ENCODE data around the gene IL13RA1. TPM values are rescaled to one million over a fixed set of nuclear protein-coding genes. Genes with fewer than 3 reads are reported as not detected.

IL13RA1 gene
- total and polyA plus RNA-seq, 10 of the 15 experiments (the other 5 are each of a cell fraction or from before 2014, with no cell fraction given), result 2.3 to 14.2 (median 8.4) TPM

DNA sequence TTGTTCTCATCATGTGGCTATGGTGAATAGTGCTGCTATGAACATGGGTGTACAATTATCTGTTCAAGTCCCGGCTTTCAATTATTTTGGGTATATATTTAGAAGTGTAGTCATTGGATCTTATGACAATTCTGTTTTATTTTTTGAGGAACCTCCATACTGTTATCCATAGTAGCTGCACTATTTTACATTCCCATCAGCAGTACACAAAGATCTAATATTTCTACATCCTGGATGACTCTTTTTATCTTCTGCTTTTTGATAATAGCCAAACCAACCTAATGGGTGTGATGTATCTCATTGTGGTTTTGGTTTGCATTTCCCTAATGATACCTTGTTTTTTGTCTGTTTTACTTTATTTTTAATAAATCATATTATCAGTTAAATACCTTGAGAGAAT is 12.9 kb upstream of the IL13RA1 start:
- in situ Hi-C loops (cut with MboI), result no loop called here
- WGBS (ENCODE audit: insufficient coverage, insufficient replicate concordance, low lambda C conversion rate, missing lambda C conversion rate), result 60% methylated on average over 1 of the region's 1 CpG
- TF ChIP-seq PML (IDR thresholded peaks at IDR 0.05; ENCODE audit: low read length) (no peak), FOS (IDR thresholded peaks at IDR 0.05; ENCODE audit: borderline replicate concordance, extremely low read depth, insufficient read length) (no peak), CBX3 (IDR thresholded peaks at IDR 0.05; ENCODE audit: borderline replicate concordance, low read depth) (no peak), HDAC2 (IDR thresholded peaks at IDR 0.05) (no peak), KAT2A (conservative IDR thresholded peaks at IDR 0.05; ENCODE audit: control insufficient read depth, low read depth, low read length) (no peak), EP300 (IDR thresholded peaks at IDR 0.05; ENCODE audit: borderline replicate concordance in 1 of 2, control insufficient read depth in 1 of 2, low read depth in 2 of 2, low read length in 2 of 2) (no peak), RAD51 (IDR thresholded peaks at IDR 0.05) (no peak), IKZF1 (conservative IDR thresholded peaks at IDR 0.05) (no peak), ZNF217 (IDR thresholded peaks at IDR 0.05) (no peak), GABPA (IDR thresholded peaks at IDR 0.05; ENCODE audit: low read depth) (no peak)
- TF ChIP-seq, protein P1, sequence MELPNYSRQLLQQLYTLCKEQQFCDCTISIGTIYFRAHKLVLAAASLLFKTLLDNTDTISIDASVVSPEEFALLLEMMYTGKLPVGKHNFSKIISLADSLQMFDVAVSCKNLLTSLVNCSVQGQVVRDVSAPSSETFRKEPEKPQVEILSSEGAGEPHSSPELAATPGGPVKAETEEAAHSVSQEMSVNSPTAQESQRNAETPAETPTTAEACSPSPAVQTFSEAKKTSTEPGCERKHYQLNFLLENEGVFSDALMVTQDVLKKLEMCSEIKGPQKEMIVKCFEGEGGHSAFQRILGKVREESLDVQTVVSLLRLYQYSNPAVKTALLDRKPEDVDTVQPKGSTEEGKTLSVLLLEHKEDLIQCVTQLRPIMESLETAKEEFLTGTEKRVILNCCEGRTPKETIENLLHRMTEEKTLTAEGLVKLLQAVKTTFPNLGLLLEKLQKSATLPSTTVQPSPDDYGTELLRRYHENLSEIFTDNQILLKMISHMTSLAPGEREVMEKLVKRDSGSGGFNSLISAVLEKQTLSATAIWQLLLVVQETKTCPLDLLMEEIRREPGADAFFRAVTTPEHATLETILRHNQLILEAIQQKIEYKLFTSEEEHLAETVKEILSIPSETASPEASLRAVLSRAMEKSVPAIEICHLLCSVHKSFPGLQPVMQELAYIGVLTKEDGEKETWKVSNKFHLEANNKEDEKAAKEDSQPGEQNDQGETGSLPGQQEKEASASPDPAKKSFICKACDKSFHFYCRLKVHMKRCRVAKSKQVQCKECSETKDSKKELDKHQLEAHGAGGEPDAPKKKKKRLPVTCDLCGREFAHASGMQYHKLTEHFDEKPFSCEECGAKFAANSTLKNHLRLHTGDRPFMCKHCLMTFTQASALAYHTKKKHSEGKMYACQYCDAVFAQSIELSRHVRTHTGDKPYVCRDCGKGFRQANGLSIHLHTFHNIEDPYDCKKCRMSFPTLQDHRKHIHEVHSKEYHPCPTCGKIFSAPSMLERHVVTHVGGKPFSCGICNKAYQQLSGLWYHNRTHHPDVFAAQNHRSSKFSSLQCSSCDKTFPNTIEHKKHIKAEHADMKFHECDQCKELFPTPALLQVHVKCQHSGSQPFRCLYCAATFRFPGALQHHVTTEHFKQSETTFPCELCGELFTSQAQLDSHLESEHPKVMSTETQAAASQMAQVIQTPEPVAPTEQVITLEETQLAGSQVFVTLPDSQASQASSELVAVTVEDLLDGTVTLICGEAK (IDR thresholded peaks at IDR 0.05; ENCODE audit: borderline replicate concordance), result no peak
- TF ChIP-seq, protein P2, sequence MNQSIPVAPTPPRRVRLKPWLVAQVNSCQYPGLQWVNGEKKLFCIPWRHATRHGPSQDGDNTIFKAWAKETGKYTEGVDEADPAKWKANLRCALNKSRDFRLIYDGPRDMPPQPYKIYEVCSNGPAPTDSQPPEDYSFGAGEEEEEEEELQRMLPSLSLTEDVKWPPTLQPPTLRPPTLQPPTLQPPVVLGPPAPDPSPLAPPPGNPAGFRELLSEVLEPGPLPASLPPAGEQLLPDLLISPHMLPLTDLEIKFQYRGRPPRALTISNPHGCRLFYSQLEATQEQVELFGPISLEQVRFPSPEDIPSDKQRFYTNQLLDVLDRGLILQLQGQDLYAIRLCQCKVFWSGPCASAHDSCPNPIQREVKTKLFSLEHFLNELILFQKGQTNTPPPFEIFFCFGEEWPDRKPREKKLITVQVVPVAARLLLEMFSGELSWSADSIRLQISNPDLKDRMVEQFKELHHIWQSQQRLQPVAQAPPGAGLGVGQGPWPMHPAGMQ (IDR thresholded peaks at IDR 0.05; ENCODE audit: borderline replicate concordance), result no peak
- TF ChIP-seq, protein P3, sequence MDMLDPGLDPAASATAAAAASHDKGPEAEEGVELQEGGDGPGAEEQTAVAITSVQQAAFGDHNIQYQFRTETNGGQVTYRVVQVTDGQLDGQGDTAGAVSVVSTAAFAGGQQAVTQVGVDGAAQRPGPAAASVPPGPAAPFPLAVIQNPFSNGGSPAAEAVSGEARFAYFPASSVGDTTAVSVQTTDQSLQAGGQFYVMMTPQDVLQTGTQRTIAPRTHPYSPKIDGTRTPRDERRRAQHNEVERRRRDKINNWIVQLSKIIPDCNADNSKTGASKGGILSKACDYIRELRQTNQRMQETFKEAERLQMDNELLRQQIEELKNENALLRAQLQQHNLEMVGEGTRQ (IDR thresholded peaks at IDR 0.05; ENCODE audit: borderline replicate concordance, low read depth, low read length), result no peak
- TF ChIP-seq, protein P4, sequence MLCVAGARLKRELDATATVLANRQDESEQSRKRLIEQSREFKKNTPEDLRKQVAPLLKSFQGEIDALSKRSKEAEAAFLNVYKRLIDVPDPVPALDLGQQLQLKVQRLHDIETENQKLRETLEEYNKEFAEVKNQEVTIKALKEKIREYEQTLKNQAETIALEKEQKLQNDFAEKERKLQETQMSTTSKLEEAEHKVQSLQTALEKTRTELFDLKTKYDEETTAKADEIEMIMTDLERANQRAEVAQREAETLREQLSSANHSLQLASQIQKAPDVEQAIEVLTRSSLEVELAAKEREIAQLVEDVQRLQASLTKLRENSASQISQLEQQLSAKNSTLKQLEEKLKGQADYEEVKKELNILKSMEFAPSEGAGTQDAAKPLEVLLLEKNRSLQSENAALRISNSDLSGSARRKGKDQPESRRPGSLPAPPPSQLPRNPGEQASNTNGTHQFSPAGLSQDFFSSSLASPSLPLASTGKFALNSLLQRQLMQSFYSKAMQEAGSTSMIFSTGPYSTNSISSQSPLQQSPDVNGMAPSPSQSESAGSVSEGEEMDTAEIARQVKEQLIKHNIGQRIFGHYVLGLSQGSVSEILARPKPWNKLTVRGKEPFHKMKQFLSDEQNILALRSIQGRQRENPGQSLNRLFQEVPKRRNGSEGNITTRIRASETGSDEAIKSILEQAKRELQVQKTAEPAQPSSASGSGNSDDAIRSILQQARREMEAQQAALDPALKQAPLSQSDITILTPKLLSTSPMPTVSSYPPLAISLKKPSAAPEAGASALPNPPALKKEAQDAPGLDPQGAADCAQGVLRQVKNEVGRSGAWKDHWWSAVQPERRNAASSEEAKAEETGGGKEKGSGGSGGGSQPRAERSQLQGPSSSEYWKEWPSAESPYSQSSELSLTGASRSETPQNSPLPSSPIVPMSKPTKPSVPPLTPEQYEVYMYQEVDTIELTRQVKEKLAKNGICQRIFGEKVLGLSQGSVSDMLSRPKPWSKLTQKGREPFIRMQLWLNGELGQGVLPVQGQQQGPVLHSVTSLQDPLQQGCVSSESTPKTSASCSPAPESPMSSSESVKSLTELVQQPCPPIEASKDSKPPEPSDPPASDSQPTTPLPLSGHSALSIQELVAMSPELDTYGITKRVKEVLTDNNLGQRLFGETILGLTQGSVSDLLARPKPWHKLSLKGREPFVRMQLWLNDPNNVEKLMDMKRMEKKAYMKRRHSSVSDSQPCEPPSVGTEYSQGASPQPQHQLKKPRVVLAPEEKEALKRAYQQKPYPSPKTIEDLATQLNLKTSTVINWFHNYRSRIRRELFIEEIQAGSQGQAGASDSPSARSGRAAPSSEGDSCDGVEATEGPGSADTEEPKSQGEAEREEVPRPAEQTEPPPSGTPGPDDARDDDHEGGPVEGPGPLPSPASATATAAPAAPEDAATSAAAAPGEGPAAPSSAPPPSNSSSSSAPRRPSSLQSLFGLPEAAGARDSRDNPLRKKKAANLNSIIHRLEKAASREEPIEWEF (IDR thresholded peaks at IDR 0.05; ENCODE audit: insufficient replicate concordance, low read depth, low read length), result no peak

More for the DNA sequence above, 12.9 kb upstream of the IL13RA1 start:
- no peaks in the 10 kb centered on the region for H3K4me1 ChIP-seq (ENCODE audit: control insufficient read depth, insufficient read depth, low read length)
- POLR2A ChIA-PET, result no interaction called here
- BruUV-seq (replicated peaks), result no TSS peak
- H3K9ac ChIP-seq (ENCODE audit: control insufficient read depth, insufficient read depth, low read length), result no peak overlapping the region
- SMC1A ChIA-PET (ENCODE audit: uncharacterized antibody, unreplicated experiment), result no interaction called here
- RAD21 ChIA-PET (ENCODE audit: unreplicated experiment), result no interaction called here
- H3K27ac ChIP-seq (ENCODE audit: control insufficient read depth, insufficient read depth), result no peak overlapping the region
- H4K20me1 ChIP-seq (ENCODE audit: control insufficient read depth, insufficient read depth), result no peaks in the 10 kb centered on the region
- H3K4me3 ChIP-seq, result no peak overlapping the region
- ATAC-seq (no peak), DNase-seq (ENCODE audit: low read depth, low spot score) (no peak), FAIRE-seq (no peak)
- no peak overlapping the region for H3K4me2 ChIP-seq (ENCODE audit: control insufficient read depth, insufficient read depth)
- no peaks in the 10 kb centered on the region for H3K36me3 ChIP-seq (ENCODE audit: control insufficient read depth in 2 of 2, insufficient read depth in 2 of 2, low read length in 1 of 2)
- no peak overlapping the region for H2AFZ ChIP-seq (ENCODE audit: control insufficient read depth, low read depth, low read length)
- no peaks in the 10 kb centered on the region for H3K79me2 ChIP-seq (ENCODE audit: control insufficient read depth, insufficient read depth, low read length)
- intact Hi-C loops (cut with micrococcal nuclease; ENCODE audit: unreplicated experiment), result no loop called here
- H3K9me3 ChIP-seq (replicated peaks; ENCODE audit: control insufficient read depth, insufficient read depth, low read length), result no peaks in the 10 kb centered on the region
- H3K27me3 ChIP-seq (replicated peaks in 1 of 2; ENCODE audit: control insufficient read depth in 2 of 2, insufficient read depth in 2 of 2, low read length in 1 of 2), result no peaks in the 10 kb centered on the region
- CTCF ChIA-PET, result no interaction called here
